ENCODE data around the gene GPR149. TPM values are rescaled to one million over a fixed set of nuclear protein-coding genes. Genes with fewer than 3 reads are reported as not detected.

The GPR149 gene
- total RNA-seq, 1 experiment from 2014 or later = not detected

DNA sequence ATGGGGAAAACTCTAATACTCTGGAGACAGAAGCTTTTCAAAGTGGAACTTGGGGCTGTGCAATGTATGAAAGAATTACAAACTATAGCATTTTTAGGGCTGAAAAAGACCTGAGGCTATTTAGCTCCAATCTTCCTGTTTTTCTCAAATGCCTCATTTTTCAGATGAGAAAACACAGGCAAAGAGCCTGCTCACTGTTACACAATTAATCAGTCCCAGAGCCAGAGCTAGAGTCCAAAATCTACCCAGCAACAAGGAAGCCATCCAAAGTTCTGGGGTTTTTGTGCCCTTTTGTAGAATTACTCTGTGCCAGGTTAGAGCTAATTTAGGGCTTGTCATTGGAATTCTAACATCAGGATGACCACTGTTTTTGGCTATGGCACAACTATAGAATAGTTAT, 45.5 kb downstream of the GPR149 start:
- intact Hi-C loops (cut with micrococcal nuclease) = no loop called here
- H3K27me3 ChIP-seq (ENCODE audit: insufficient read depth, low read length) = no peaks in the 10 kb centered on the region
- H3K9me3 ChIP-seq (ENCODE audit: control insufficient read depth in 1 of 2, insufficient read depth in 1 of 2, low read depth in 1 of 2, low read length in 2 of 2) = no peaks in the 10 kb centered on the region
- H2AFZ ChIP-seq (ENCODE audit: low read depth, low read length, poor library complexity, severe bottlenecking) = no peak overlapping the region
- no peak overlapping the region for H3K4me2 ChIP-seq (ENCODE audit: low read length)
- H3K4me1 ChIP-seq (ENCODE audit: control insufficient read depth in 1 of 2, insufficient read depth in 2 of 2, low read length in 2 of 2) = no peaks in the 10 kb centered on the region
- H3K36me3 ChIP-seq (ENCODE audit: control insufficient read depth in 1 of 2, insufficient read depth in 2 of 2, low read length in 2 of 2) = no peaks in the 10 kb centered on the region
- ChIA-PET RAD21 (ENCODE audit: low non-redundant PET in 1 of 2, low total read pairs in 2 of 2, uncharacterized antibody in 2 of 2, unreplicated experiment in 2 of 2) (no interaction called here), CTCF (no interaction called here), POLR2A (no interaction called here)
- no TSS peak for BruUV-seq (replicated peaks)
- H3K4me3 ChIP-seq (replicated peaks in 1 of 2; ENCODE audit: low read depth in 1 of 2, low read length in 2 of 2) = no peak overlapping the region
- ATAC-seq (no peak), DNase-seq (ENCODE audit: low read depth, low spot score) (no peak)
- no peaks in the 10 kb centered on the region for H3K9me2 ChIP-seq (ENCODE audit: insufficient read depth)
- H4K20me1 ChIP-seq (ENCODE audit: insufficient read depth) = no peaks in the 10 kb centered on the region
- TF ChIP-seq EZH2phosphoT487 (IDR thresholded peaks at IDR 0.05; ENCODE audit: borderline replicate concordance) (no peak), ZFX (IDR thresholded peaks at IDR 0.05) (no peak), ELF1 (IDR thresholded peaks at IDR 0.05; ENCODE audit: borderline replicate concordance, low read depth) (no peak), TCF7L2 (IDR thresholded peaks at IDR 0.05; ENCODE audit: borderline replicate concordance, extremely low read depth, insufficient read depth, insufficient read length) (no peak), CEBPB (IDR thresholded peaks at IDR 0.05; ENCODE audit: low read depth) (no peak), SP1 (IDR thresholded peaks at IDR 0.05; ENCODE audit: low read depth) (no peak), CBX3 (IDR thresholded peaks at IDR 0.05; ENCODE audit: low read depth) (no peak), POLR2AphosphoS5 (IDR thresholded peaks at IDR 0.05; ENCODE audit: low read depth, low read length) (no peak), SRF (IDR thresholded peaks at IDR 0.05; ENCODE audit: low read depth) (no peak), YY1 (IDR thresholded peaks at IDR 0.05; ENCODE audit: extremely low read depth, insufficient replicate concordance, low read depth, low read length) (no peak), JUND (IDR thresholded peaks at IDR 0.05) (no peak)
- TF ChIP-seq, protein P1, sequence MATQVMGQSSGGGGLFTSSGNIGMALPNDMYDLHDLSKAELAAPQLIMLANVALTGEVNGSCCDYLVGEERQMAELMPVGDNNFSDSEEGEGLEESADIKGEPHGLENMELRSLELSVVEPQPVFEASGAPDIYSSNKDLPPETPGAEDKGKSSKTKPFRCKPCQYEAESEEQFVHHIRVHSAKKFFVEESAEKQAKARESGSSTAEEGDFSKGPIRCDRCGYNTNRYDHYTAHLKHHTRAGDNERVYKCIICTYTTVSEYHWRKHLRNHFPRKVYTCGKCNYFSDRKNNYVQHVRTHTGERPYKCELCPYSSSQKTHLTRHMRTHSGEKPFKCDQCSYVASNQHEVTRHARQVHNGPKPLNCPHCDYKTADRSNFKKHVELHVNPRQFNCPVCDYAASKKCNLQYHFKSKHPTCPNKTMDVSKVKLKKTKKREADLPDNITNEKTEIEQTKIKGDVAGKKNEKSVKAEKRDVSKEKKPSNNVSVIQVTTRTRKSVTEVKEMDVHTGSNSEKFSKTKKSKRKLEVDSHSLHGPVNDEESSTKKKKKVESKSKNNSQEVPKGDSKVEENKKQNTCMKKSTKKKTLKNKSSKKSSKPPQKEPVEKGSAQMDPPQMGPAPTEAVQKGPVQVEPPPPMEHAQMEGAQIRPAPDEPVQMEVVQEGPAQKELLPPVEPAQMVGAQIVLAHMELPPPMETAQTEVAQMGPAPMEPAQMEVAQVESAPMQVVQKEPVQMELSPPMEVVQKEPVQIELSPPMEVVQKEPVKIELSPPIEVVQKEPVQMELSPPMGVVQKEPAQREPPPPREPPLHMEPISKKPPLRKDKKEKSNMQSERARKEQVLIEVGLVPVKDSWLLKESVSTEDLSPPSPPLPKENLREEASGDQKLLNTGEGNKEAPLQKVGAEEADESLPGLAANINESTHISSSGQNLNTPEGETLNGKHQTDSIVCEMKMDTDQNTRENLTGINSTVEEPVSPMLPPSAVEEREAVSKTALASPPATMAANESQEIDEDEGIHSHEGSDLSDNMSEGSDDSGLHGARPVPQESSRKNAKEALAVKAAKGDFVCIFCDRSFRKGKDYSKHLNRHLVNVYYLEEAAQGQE (IDR thresholded peaks at IDR 0.05; ENCODE audit: low read depth) = no peak
- TF ChIP-seq, protein P2, sequence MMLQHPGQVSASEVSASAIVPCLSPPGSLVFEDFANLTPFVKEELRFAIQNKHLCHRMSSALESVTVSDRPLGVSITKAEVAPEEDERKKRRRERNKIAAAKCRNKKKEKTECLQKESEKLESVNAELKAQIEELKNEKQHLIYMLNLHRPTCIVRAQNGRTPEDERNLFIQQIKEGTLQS (IDR thresholded peaks at IDR 0.05) = no peak
- TF ChIP-seq, protein P3, sequence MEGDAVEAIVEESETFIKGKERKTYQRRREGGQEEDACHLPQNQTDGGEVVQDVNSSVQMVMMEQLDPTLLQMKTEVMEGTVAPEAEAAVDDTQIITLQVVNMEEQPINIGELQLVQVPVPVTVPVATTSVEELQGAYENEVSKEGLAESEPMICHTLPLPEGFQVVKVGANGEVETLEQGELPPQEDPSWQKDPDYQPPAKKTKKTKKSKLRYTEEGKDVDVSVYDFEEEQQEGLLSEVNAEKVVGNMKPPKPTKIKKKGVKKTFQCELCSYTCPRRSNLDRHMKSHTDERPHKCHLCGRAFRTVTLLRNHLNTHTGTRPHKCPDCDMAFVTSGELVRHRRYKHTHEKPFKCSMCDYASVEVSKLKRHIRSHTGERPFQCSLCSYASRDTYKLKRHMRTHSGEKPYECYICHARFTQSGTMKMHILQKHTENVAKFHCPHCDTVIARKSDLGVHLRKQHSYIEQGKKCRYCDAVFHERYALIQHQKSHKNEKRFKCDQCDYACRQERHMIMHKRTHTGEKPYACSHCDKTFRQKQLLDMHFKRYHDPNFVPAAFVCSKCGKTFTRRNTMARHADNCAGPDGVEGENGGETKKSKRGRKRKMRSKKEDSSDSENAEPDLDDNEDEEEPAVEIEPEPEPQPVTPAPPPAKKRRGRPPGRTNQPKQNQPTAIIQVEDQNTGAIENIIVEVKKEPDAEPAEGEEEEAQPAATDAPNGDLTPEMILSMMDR (IDR thresholded peaks at IDR 0.05 in 2 of 3, conservative IDR thresholded peaks at IDR 0.05 in 1 of 3; ENCODE audit: borderline replicate concordance in 1 of 3, insufficient read depth in 1 of 3, low read depth in 2 of 3, low read length in 2 of 3) = no peak
- H3K9ac ChIP-seq (ENCODE audit: low read length) = no peak overlapping the region
- no peaks in the 10 kb centered on the region for H3K79me2 ChIP-seq (ENCODE audit: insufficient read depth, low read length)
- no peak overlapping the region for H3K27ac ChIP-seq (ENCODE audit: low read depth, low read length)
